Measurements from ENCODE around the gene PELO.
"Not testable (repeated sequence)": the region's sequence is repeated elsewhere in the genome, so short reads cannot be mapped to it uniquely, and the experiment has no call there.

PELO gene, protein sequence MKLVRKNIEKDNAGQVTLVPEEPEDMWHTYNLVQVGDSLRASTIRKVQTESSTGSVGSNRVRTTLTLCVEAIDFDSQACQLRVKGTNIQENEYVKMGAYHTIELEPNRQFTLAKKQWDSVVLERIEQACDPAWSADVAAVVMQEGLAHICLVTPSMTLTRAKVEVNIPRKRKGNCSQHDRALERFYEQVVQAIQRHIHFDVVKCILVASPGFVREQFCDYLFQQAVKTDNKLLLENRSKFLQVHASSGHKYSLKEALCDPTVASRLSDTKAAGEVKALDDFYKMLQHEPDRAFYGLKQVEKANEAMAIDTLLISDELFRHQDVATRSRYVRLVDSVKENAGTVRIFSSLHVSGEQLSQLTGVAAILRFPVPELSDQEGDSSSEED

DNA sequence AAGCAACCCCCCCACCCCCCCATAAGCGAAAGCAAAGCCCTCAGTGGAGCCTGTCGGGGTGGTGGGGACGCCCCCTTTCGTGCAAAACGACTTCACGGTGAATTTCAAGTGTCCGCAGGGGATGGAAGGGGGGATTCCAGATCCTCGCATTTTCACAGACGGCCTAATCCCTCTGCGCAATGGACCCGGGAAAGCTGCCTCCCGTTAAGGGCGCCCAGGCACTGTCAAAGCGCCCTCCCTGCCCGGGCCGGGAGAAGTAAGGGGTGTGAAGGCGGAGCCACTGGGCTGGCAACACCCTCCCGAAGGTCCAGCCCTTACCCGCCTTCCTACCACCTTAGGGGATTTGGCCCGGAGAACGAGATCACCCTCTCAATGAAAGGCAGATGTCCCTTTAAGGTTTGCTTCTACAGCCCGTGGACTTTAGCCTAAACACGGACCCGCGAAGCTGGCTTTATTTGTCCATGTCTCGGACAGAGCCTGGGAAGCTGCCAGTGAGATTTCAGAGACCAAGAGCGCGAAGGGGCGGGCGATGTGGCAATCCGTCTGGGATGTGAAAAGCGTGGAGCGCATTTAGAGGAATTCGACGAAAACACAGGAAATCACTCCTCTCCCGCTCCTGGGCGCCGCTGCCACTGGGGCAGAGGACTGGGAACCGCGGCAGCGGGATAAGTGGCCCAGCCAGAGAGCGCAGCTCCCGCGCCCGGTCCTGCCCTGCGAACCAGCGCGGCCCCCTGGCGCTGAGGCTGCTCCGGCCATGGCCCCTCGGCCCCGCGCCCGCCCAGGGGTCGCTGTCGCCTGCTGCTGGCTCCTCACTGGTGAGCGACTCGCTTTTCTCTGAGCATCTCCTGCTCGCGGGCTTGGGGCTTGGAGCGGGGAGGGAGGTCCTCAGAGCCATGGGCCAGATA, at the start of gene PELO, which contains the start of gene ITGA1:
PELO (plus strand) TSS at position 317 of the 905 bp plus-strand sequence. CDS start 12,479 bp downstream, outside the sequence.
ITGA1 (plus strand) TSS at position 317 of the 905 bp plus-strand sequence; CDS start at position 755, 438 bp downstream.
- in situ Hi-C loops (cut with HindIII; ENCODE audit: low sequenced_read_pairs), result no loop called here

GRCh38 chr5:52738095-52738506, 49.6 kb upstream of the PELO start:
- in situ Hi-C loops (cut with HindIII; ENCODE audit: low sequenced_read_pairs), result no loop called here

DNA sequence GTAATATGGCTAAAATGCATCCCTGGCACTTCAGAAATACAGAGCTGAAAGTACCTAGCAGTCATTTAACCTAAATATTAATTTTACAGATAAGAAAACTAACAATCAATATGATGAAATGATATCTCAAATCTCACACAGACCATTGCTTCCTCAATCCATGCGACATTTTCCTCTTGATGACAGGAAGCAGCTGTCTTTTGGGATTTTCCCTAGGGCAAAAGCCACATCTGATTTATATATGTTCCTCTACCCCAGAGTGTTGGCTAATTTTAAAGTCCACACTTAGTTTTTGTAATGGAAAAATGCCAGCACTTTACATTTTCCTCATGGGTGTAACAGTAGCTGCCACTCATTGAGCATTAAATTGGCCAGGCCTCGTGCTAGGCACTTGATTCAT, 47.7 kb upstream of the PELO start:
- in situ Hi-C loops (cut with HindIII; ENCODE audit: low sequenced_read_pairs), result no loop called here

DNA sequence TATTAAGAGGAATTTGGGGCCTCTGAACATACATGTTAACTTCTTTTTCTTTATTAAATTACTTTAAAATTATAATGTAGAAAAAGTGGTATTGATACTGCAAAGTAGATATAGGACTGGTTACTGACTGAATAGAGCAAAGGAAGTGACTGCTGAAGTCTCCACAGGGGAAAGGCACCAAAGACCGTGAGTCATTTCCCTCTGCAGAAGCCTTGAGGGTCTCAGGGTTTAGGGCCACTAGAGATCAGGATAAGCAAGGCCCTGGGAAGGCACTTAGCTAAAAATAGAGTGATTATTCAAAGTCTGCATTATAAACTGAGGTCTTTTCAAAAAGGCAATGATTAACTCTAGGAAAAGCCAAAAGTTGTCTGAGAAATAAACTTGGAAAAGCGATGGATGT, 44.7 kb upstream of the PELO start:
- in situ Hi-C loops (cut with HindIII; ENCODE audit: low sequenced_read_pairs), result no loop called here

DNA sequence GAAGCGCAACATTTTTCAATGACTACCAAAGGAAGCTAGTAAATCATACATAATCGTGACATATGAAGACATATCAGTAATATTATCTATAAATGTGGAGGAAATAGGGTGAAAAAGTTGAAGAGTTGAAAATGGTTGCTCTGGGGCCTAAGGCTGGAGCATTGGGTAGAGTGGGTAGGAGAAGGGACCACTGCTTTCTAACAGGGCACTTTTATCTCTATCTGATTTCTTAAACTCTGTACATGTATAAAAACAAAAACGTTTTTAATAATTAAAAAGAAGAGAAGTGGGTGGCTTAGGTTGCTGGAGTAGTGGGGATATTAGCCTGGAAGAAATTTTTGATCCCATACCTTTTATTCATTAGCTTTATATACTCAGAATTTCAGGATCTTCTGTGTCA, 44.2 kb upstream of the PELO start:
- in situ Hi-C loops (cut with HindIII; ENCODE audit: low sequenced_read_pairs), result no loop called here

- in situ Hi-C loops (cut with HindIII; ENCODE audit: low sequenced_read_pairs), result no loop called here
Measured at GRCh38 chr5:52743970-52744369, 43.7 kb upstream of the PELO start.

DNA sequence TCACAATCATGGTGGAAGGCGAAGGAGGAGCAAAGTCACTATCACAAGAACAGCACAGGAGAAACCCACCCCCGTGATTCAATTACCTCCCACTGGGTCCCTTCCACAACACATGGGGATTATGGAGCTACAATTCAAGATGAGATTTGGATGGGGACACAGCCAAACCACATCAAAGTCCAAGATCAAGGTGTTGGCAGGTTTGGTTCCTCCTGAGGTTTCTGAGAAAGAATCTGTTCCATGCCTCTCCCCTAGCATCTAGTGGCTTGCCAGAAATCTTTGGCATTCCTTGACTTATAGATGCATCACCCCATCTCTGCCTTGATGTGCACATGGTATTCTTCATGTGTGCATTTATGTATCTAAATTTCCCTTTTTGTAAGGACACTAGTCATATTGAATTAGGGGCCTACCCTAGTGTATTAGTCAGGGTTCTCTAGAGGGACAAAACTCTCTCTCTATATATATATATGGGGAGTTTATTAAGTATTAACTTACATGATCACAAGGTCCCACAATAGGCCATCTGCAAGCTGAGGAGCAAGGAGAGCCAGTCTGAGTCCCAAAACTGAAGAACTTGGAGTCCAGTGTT, 42.8 kb upstream of the PELO start:
- in situ Hi-C loops (cut with HindIII; ENCODE audit: low sequenced_read_pairs), result not testable (repeated sequence)

- in situ Hi-C loops (cut with HindIII; ENCODE audit: low sequenced_read_pairs), result no loop called here
Measured at GRCh38 chr5:52746539-52746938, 41.2 kb upstream of the PELO start.

- in situ Hi-C loops (cut with HindIII; ENCODE audit: low sequenced_read_pairs), result no loop called here
Measured at GRCh38 chr5:52748590-52748989, 39.1 kb upstream of the PELO start.

- in situ Hi-C loops (cut with HindIII; ENCODE audit: low sequenced_read_pairs), result no loop called here
Measured at GRCh38 chr5:52749666-52750065, 38.0 kb upstream of the PELO start.

GRCh38 chr5:52751137-52751536, 36.6 kb upstream of the PELO start:
- in situ Hi-C loops (cut with HindIII; ENCODE audit: low sequenced_read_pairs), result no loop called here

DNA sequence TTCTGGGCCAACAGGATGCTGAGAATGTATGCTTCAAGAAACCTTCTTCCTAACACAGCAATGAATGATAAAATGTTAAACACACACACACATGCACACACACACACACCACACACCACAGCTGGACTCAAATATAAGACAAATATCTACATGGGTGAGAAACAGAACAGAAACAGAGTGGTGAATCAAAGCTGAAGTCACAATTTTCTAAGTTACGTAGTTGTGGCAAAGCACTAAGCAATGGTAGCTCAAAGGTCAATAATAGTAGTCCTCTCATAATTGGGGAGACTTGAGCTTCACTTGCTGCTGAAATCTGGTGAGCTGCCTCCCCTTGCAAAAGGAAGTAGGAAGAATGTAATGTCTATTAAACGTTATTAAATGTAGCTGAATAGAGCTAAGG, 33.7 kb upstream of the PELO start:
- in situ Hi-C loops (cut with HindIII; ENCODE audit: low sequenced_read_pairs), result no loop called here

DNA sequence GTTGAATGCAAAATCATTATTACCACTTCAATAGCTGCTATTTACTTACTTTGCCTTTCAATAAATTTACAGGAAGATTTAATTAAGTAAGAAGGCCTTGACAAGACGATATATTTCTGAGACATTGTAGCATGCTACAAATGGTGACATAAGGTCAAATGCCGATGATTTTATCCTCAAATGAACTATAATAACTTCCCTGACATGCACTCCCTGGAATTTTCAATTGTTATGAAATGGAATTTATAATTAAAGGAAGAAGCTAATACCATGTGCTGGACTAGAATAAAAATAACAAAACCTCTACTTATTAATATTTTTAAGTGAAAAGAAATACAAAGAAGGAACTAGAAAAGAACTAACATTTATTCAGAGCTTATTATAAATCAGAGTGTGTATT, 30.2 kb upstream of the PELO start:
- in situ Hi-C loops (cut with HindIII; ENCODE audit: low sequenced_read_pairs), result no loop called here

DNA sequence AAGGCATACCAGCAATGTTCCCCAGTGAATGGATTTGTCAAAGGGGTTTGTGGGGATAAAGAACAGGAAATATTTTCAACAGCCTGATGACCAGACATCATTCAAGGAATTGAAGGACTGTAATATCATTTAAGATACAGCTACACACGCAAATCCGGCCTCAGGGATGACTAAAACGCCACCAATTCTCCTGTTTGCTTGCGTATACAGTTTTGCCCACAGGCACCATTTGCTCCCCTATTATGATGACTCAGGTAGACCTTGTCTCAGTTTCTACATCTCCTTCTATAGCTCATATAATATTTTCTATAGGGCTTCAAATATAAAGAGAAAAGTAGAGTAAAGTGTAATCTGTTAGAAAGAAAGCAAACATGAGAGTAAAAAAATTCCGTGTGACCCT, 29.7 kb upstream of the PELO start:
- in situ Hi-C loops (cut with HindIII; ENCODE audit: low sequenced_read_pairs), result no loop called here

GRCh38 chr5:52759331-52759730, 28.4 kb upstream of the PELO start:
- in situ Hi-C loops (cut with HindIII; ENCODE audit: low sequenced_read_pairs), result no loop called here

GRCh38 chr5:52760695-52761366, 26.9 kb upstream of the PELO start:
- in situ Hi-C loops (cut with HindIII; ENCODE audit: low sequenced_read_pairs), result no loop called here

- in situ Hi-C loops (cut with HindIII; ENCODE audit: low sequenced_read_pairs), result no loop called here
Measured at GRCh38 chr5:52767217-52767743, 20.4 kb upstream of the PELO start.

- in situ Hi-C loops (cut with HindIII; ENCODE audit: low sequenced_read_pairs), result no loop called here
Measured at GRCh38 chr5:52767766-52768480, 19.8 kb upstream of the PELO start.

DNA sequence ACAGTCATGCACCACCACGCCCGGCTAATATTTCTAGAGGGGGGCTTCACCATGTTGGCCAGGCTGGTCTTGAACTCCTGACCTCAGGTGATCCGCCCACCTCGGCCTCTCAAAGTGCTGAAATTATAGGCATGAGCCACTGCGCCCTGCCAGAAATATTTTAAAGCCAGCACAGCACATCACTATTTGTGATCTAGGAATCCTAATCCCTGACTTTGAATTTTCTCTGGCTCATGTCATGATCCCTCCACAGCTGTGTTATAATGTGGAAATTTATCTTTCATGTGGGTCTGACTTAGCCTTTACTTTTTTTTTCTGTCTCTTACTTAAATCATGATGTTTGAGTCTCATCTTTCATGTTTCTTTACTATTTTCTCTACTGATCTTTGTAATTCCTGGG, 18.7 kb upstream of the PELO start:
- in situ Hi-C loops (cut with HindIII; ENCODE audit: low sequenced_read_pairs), result no loop called here

All from DLD1 (cell line).